ENCODE data around the gene SELE. TPM values are rescaled to one million over a fixed set of nuclear protein-coding genes. Genes with fewer than 3 reads are reported as not detected.

The SELE gene
- total and polyA plus RNA-seq, 2 of the 4 experiments (the other 2 are of a cell fraction), result not detected

DNA sequence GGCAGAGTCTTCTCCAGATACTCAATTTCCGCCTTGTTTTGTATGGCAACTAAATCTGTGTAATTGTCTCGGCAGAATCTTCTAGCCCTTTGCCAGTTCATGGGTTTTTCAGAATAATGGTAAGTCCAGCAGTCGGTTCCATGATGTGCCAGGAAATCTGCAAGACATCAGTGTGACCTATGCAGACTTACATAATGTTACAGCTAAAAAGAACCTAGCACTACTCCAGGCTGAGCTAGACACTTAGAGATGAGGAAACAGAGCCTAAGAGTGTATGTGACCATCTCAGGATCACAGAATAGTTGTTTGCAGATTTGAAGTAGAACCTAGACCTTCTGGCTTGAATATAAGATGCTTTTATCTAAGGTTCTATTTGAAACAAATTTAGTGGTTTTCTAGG lies 25.2 kb downstream of the SELE start:
- no peak overlapping the region for H3K23ac ChIP-seq (ENCODE audit: low read depth, low read length)
- no peak overlapping the region for H3K18ac ChIP-seq (ENCODE audit: low read depth, low read length)
- H3K4me3 ChIP-seq (ENCODE audit: insufficient read depth, low read depth, low read length), result no peak overlapping the region
- H3K79me1 ChIP-seq (ENCODE audit: low read depth in 1 of 2, low read length in 2 of 2), result no peaks in the 10 kb centered on the region
- no peak overlapping the region for H4K8ac ChIP-seq (ENCODE audit: low read depth in 2 of 2, low read length in 2 of 2)
- BruUV-seq (replicated peaks), result no TSS peak
- no peak overlapping the region for H2BK120ac ChIP-seq (ENCODE audit: low read depth, low read length)
- H3K14ac ChIP-seq (replicated peaks; ENCODE audit: low read depth, low read length), result no peak overlapping the region
- H3K9ac ChIP-seq (ENCODE audit: low read depth, low read length), result no peak overlapping the region
- TF ChIP-seq MAZ (IDR thresholded peaks at IDR 0.05; ENCODE audit: borderline replicate concordance, low read depth, low read length) (no peak), RAD21 (IDR thresholded peaks at IDR 0.05; ENCODE audit: low read length) (no peak), RCOR1 (IDR thresholded peaks at IDR 0.05; ENCODE audit: insufficient replicate concordance, low read length) (no peak), MXI1 (IDR thresholded peaks at IDR 0.05; ENCODE audit: borderline replicate concordance, low read depth, low read length) (no peak), CHD1 (IDR thresholded peaks at IDR 0.05; ENCODE audit: low read depth, low read length) (no peak), NFE2L2 (IDR thresholded peaks at IDR 0.05; ENCODE audit: low read depth, low read length) (no peak), FOS (IDR thresholded peaks at IDR 0.05; ENCODE audit: low read depth, low read length) (no peak), CEBPB (IDR thresholded peaks at IDR 0.05; ENCODE audit: low read depth, low read length) (no peak), POLR2A (IDR thresholded peaks at IDR 0.05; ENCODE audit: low read depth, low read length) (no peak), BHLHE40 (IDR thresholded peaks at IDR 0.05; ENCODE audit: low read depth, low read length) (no peak), MAFK (IDR thresholded peaks at IDR 0.05; ENCODE audit: low read depth, low read length) (no peak)
- TF ChIP-seq, protein P1, sequence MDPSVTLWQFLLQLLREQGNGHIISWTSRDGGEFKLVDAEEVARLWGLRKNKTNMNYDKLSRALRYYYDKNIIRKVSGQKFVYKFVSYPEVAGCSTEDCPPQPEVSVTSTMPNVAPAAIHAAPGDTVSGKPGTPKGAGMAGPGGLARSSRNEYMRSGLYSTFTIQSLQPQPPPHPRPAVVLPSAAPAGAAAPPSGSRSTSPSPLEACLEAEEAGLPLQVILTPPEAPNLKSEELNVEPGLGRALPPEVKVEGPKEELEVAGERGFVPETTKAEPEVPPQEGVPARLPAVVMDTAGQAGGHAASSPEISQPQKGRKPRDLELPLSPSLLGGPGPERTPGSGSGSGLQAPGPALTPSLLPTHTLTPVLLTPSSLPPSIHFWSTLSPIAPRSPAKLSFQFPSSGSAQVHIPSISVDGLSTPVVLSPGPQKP (IDR thresholded peaks at IDR 0.05; ENCODE audit: borderline replicate concordance, low read depth, low read length), result no peak
- intact Hi-C loops (cut with micrococcal nuclease), result no loop called here
- no peaks in the 10 kb centered on the region; the same call in 1 of the 2 replicates for H3K27me3 ChIP-seq (ENCODE audit: control insufficient read depth, insufficient read depth, low read length)
- no peaks in the 10 kb centered on the region for H4K20me1 ChIP-seq (ENCODE audit: insufficient read depth, low read length)
- DNase-seq, result no peak
- H4K5ac ChIP-seq (ENCODE audit: low read depth, low read length), result no peak overlapping the region
- no peak overlapping the region for H2BK5ac ChIP-seq (ENCODE audit: low read depth, low read length, poor library complexity, severe bottlenecking)
- H2BK15ac ChIP-seq (ENCODE audit: low read depth, low read length), result no peak overlapping the region
- 80% methylated on average over 1 of the region's 3 CpGs; no CpG with 5 or more reads in 1 of the 2 experiments for WGBS, 2 experiments (ENCODE audit: extremely low coverage in 2 of 2, insufficient read length in 1 of 2)
- H2AK9ac ChIP-seq (replicated peaks; ENCODE audit: low read depth, low read length, poor library complexity), result no peak overlapping the region
- no peak overlapping the region for H4K91ac ChIP-seq (ENCODE audit: insufficient read depth, low read depth, low read length)
- CTCF ChIA-PET, result no interaction called here
- POLR2A ChIA-PET (ENCODE audit: unreplicated experiment), result no interaction called here
- dilution Hi-C loops (cut with HindIII; ENCODE audit: low sequenced_read_pairs, unreplicated experiment), result no loop called here
- no peak overlapping the region for H3K27ac ChIP-seq (ENCODE audit: insufficient read depth, low read length)
- no peaks in the 10 kb centered on the region for H3K36me3 ChIP-seq (ENCODE audit: control insufficient read depth, insufficient read depth, low read length)
- no peak overlapping the region for H3K4ac ChIP-seq (ENCODE audit: low read depth, low read length)
- H2AFZ ChIP-seq (replicated peaks; ENCODE audit: low read length, poor library complexity), result no peak overlapping the region
- no peak overlapping the region for H3K56ac ChIP-seq (ENCODE audit: extremely low read depth, insufficient read depth, low read length)
- ATAC-seq (ENCODE audit: low read depth), result no peak
- H3K4me1 ChIP-seq (ENCODE audit: control insufficient read depth, insufficient read depth, low read length), result no peaks in the 10 kb centered on the region
- in situ Hi-C loops (cut with MboI; ENCODE audit: low sequenced_read_pairs), result no loop called here
- no peaks in the 10 kb centered on the region for H3K9me3 ChIP-seq (ENCODE audit: control insufficient read depth, insufficient read depth, low read length)
- no peaks in the 10 kb centered on the region for H3K9me1 ChIP-seq (ENCODE audit: insufficient read depth, low read length)
- no peak overlapping the region for H3K4me2 ChIP-seq (ENCODE audit: low read depth, low read length)
- no peak overlapping the region for H2AK5ac ChIP-seq (ENCODE audit: low read depth, low read length)
- H2BK20ac ChIP-seq (ENCODE audit: low read depth, low read length), result no peak overlapping the region

Data from IMR-90 (cell line).